OCI-LY7 (cell line): ENCODE measurements around the gene TARDBP.

Source experiments
- CTCF ChIP-seq: fragments of 200-600 bp; sonication (generic); conservative IDR thresholded peaks from 2 replicates; pipeline ENCODE4 v1.5.1; 2014; ENCODE audit warnings: mild to moderate bottlenecking, antibody characterized with exemption, low read length, moderate library complexity, mixed read lengths
- EZH2phosphoT487 ChIP-seq: fragments of 200-600 bp; sonication (generic); IDR thresholded peaks from 2 replicates; pipeline ENCODE4 v1.6.1; 2018; ENCODE audit warnings: low read depth, borderline replicate concordance, mild to moderate bottlenecking, mixed run types, antibody characterized with exemption, low read length, moderate library complexity, mixed read lengths

- TF ChIP-seq CTCF (no peak), EZH2phosphoT487 (no peak)
Observed at GRCh38 chr1:11054666-11055065, 42.2 kb downstream of the TARDBP start.
